NCI-H146 (cell line): ENCODE results near the gene ZBTB8B.

Experiments
- DNase-seq: peaks from one replicate; lab custom pipeline; 2025; lab: John Stamatoyannopoulos, UW

Gene ZBTB8B

GRCh38 chr1:32508761-32509160, 43.9 kb downstream of the ZBTB8B start:
- DNase-seq, result no peak

- DNase-seq, result no peak
Observed at GRCh38 chr1:32509939-32510338, 45.1 kb downstream of the ZBTB8B start.
